BLaER1 treated with 17β-estradiol and CSF1 and Interleukin-3, amounts not matched to agents 10 nM and 100 nM (cell line): ENCODE results near the gene RETSAT.

Experiments used
- H3K27ac ChIP-seq, 11 experiments: shearing (Covaris generic); formaldehyde crosslinking; 2 replicates each; pipeline ENCODE4 v1.8.1; 2022
- H3K27me3 ChIP-seq, 11 experiments: shearing (Covaris generic); formaldehyde crosslinking; 2 replicates each; pipeline ENCODE4 v1.8.1; 2022
- H3K36me3 ChIP-seq, 11 experiments: shearing (Covaris generic); formaldehyde crosslinking; 2 replicates each; pipeline ENCODE4 v1.8.1; 2022
- H3K4me1 ChIP-seq, 10 experiments: shearing (Covaris generic); formaldehyde crosslinking; 2 replicates each; pipeline ENCODE4 v1.8.1; 2022
- H3K4me2 ChIP-seq, 11 experiments: shearing (Covaris generic); formaldehyde crosslinking; 2 replicates each; pipeline ENCODE4 v1.8.1; 2022
- H3K4me3 ChIP-seq, 10 experiments: shearing (Covaris generic); formaldehyde crosslinking; 2 replicates each; pipeline ENCODE4 v1.8.1; 2022
- H3K9ac ChIP-seq, 11 experiments: shearing (Covaris generic); formaldehyde crosslinking; 2 replicates each; pipeline ENCODE4 v1.8.1; 2022
- H3K9me3 ChIP-seq, 11 experiments: shearing (Covaris generic); formaldehyde crosslinking; replicated peaks in 1 of 11; 2 replicates each; pipeline ENCODE4 v1.8.1; 2022
- H4K20me1 ChIP-seq, 11 experiments: shearing (Covaris generic); formaldehyde crosslinking; 2 replicates each; pipeline ENCODE4 v1.8.1; 2022
- Cebpa-rat ChIP-seq, 11 experiments: shearing (Covaris generic); IDR thresholded peaks; 2 replicates each; pipeline ENCODE4 v1.8.1; 2022

Gene RETSAT

DNA sequence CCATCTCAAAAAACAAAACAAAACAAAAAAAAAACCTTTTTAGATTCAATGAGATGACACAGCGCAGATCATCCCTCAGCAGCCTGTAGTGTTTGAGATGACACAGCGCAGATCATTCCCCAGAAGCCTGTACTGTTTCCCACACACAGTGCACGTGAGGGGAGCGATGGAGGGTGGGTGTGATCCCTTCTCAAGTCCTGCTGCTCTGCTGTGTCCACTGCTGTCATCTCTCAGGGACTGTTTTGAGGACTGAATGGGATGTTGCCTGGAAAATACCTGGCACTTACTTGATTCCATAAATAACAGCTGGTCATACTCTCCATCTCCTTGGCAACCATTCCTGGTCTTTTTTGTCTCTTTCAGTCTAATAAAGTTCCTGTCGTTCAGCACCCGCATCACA is 52.2 kb downstream of the RETSAT start:
- Histone ChIP-seq H3K9me3 (no peaks in the 10 kb centered on the region), H3K4me3 (no peak overlapping the region), H3K27me3 (no peaks in the 10 kb centered on the region), H3K27ac (no peak overlapping the region), H4K20me1 (no peaks in the 10 kb centered on the region), H3K36me3 (no peaks in the 10 kb centered on the region), H3K4me1 (peaks cover 5 to 14% (median 11%) of the 10 kb centered on the region in 10 experiments; a peak in 19 of 20 replicates), H3K4me2 (no peak overlapping the region), H3K9ac (no peak overlapping the region)
- TF ChIP-seq Cebpa-rat (IDR thresholded peaks at IDR 0.05) = no peak
